Measurements from ENCODE around the gene PRELP. TPM values are rescaled to one million over a fixed set of nuclear protein-coding genes. Genes with fewer than 3 reads are reported as not detected.

Gene PRELP
- total and polyA plus RNA-seq, 2 of the 8 experiments (the other 6 are each of a cell fraction or from before 2014, with no cell fraction given): 0.13 to 0.23 TPM

- ChIA-PET CTCF (ENCODE audit: partially characterized antibody) (interaction anchor here (0.5 to 13.3 kb wide), 6 partner anchors 9 to 133 kb away, joined by 3 to 108 read pairs (median 12); partner anchors contain the start of gene ATP2B4), POLR2A (ENCODE audit: partially characterized antibody) (no interaction called here)
- Histone ChIP-seq H3K14ac (ENCODE audit: insufficient read length) (no peak overlapping the region), H3K56ac (replicated peaks; ENCODE audit: insufficient read length, low read depth, low read length) (no peak overlapping the region), H2BK20ac (ENCODE audit: low read length) (no peak overlapping the region), H3K36me3 (ENCODE audit: control insufficient read depth in 2 of 4, insufficient read depth in 4 of 4, low read length in 3 of 4) (no peaks in the 10 kb centered on the region), H3K4me3 (ENCODE audit: extremely low read depth in 1 of 4, insufficient read depth in 2 of 4, low read depth in 3 of 4, low read length in 4 of 4) (no peak overlapping the region), H3K9ac (replicated peaks in 1 of 4; ENCODE audit: extremely low read depth in 1 of 4, low read depth in 3 of 4, low read length in 3 of 4) (no peak overlapping the region), H3K23ac (ENCODE audit: insufficient read length) (no peak overlapping the region), H3K27me3 (replicated peaks in 1 of 4; ENCODE audit: control insufficient read depth in 3 of 4, extremely low read depth in 1 of 4, insufficient read depth in 3 of 4, low read length in 3 of 4) (peaks cover under 1 to 13% (median 12%) of the 10 kb centered on the region in 4 experiments), H3K4me1 (replicated peaks in 1 of 4; ENCODE audit: control insufficient read depth in 3 of 4, insufficient read depth in 4 of 4, low read length in 3 of 4) (peaks cover 11 to 27% (median 21%) of the 10 kb centered on the region in 4 experiments), H4K5ac (ENCODE audit: insufficient read length, low read depth, low read length) (no peak overlapping the region), H3K79me1 (ENCODE audit: low read depth, low read length) (peaks cover 4% of the 10 kb centered on the region; the same call in 1 of the 2 replicates), H4K20me1 (replicated peaks in 1 of 2; ENCODE audit: control insufficient read depth in 1 of 2, insufficient read depth in 2 of 2, low read length in 2 of 2) (peaks cover 0 to 2% of the 10 kb centered on the region in 2 experiments), H3K18ac (ENCODE audit: extremely low read depth, low read length) (no peak overlapping the region), H2BK15ac (ENCODE audit: low read length) (no peak overlapping the region), H3K27ac (ENCODE audit: low read depth, low read length) (no peak overlapping the region), H3K79me2 (ENCODE audit: control insufficient read depth in 1 of 2, insufficient read depth in 2 of 2, low read length in 2 of 2) (no peaks in the 10 kb centered on the region), H2BK5ac (ENCODE audit: low read depth, low read length) (no peak overlapping the region), H3K23me2 (ENCODE audit: low read depth, low read length) (peaks cover 9% of the 10 kb centered on the region; the same call in 1 of the 2 replicates), H3K4me2 (ENCODE audit: insufficient read depth in 1 of 2, low read depth in 2 of 2, low read length in 2 of 2) (no peak overlapping the region), H2AFZ (ENCODE audit: low read length) (no peak overlapping the region), H3K9me3 (ENCODE audit: insufficient read depth in 2 of 2, low read depth in 1 of 2, low read length in 1 of 2) (no peaks in the 10 kb centered on the region), H4K8ac (ENCODE audit: extremely low read depth, insufficient read depth, low read length) (no peak overlapping the region), H2BK12ac (ENCODE audit: low read depth, low read length) (no peak overlapping the region), H4K91ac (replicated peaks; ENCODE audit: insufficient read length, low read length) (no peak overlapping the region), H2BK120ac (replicated peaks; ENCODE audit: low read depth, low read length) (no peak overlapping the region), H2AK5ac (ENCODE audit: low read depth, low read length) (no peak overlapping the region; the same call in 1 of the 2 replicates), H3K4ac (replicated peaks; ENCODE audit: insufficient read length, low read depth, low read length) (no peak overlapping the region)
- DNase-seq (ENCODE audit: low read depth in 1 of 2, low spot score in 2 of 2) (no peak), FAIRE-seq (no peak)
- 87% methylated on average over 3 of the region's 3 CpGs; no CpG with 5 or more reads in 1 of the 2 experiments for WGBS, 2 experiments (ENCODE audit: extremely low coverage in 1 of 2, insufficient coverage in 1 of 2, insufficient read length in 1 of 2, insufficient replicate concordance in 2 of 2, low coverage in 1 of 2, low lambda C conversion rate in 2 of 2, missing lambda C conversion rate in 1 of 2)
- TF ChIP-seq ATF2 (IDR thresholded peaks at IDR 0.05; ENCODE audit: low read length) (no peak), EGR1 (IDR thresholded peaks at IDR 0.05; ENCODE audit: borderline replicate concordance, low read depth, low read length) (no peak), CHD2 (IDR thresholded peaks at IDR 0.05; ENCODE audit: low read length) (no peak), CEBPB (IDR thresholded peaks at IDR 0.05; ENCODE audit: low read depth, low read length) (no peak), SUZ12 (IDR thresholded peaks at IDR 0.05; ENCODE audit: low read length) (no peak), JUND (IDR thresholded peaks at IDR 0.05; ENCODE audit: low read length) (no peak), USF2 (IDR thresholded peaks at IDR 0.05; ENCODE audit: low read length) (no peak), PHF8 (conservative IDR thresholded peaks at IDR 0.05; ENCODE audit: low read depth, low read length) (no peak), MAX (IDR thresholded peaks at IDR 0.05) (no peak), BCL11A (IDR thresholded peaks at IDR 0.05; ENCODE audit: low read depth in 2 of 2, low read length in 2 of 2) (no peak), RXRA (IDR thresholded peaks at IDR 0.05; ENCODE audit: insufficient read depth, low read depth, low read length) (no peak)
Observed at GRCh38 chr1:203525685-203526084, 50.1 kb downstream of the PRELP start.
